Adrenal gland (tissue), 5 donors: Measurements from ENCODE around the gene ARHGEF37.

Source experiments
- CTCF ChIP-seq, 6 experiments: fragments of 450-650 bp in 4 of 6; fragments of 200-600 bp in 2 of 6; sonication (generic) in 1 of 6; IDR thresholded peaks; 1 replicate in 5 of 6; 2 replicates in 1 of 6; pipeline versions ENCODE4 v1.5.1 to v1.8.0; 2016 to 2021; ENCODE audit warnings: antibody characterized with exemption in 6 of 6, mild to moderate bottlenecking in 2 of 6, moderate library complexity in 1 of 6
- POLR2A ChIP-seq, 2 donors: fragments of 450-650 bp; IDR thresholded peaks; one replicate each; pipeline ENCODE4 v1.6.1; 2017; ENCODE audit warnings: antibody characterized with exemption in 2 of 2, mild to moderate bottlenecking in 2 of 2, moderate library complexity in 1 of 2
- donor health status: DM: no; HTN: no; CAD: no.

- no peak for TF ChIP-seq POLR2A (IDR thresholded peaks at IDR 0.05)
- TF ChIP-seq CTCF (IDR thresholded peaks at IDR 0.05): no peak
Measured at GRCh38 chr5:149603210-149603609, 21.9 kb downstream of the ARHGEF37 start.
